ENCODE data around the gene AKTIP. TPM values are rescaled to one million over a fixed set of nuclear protein-coding genes. Genes with fewer than 3 reads are reported as not detected.

AKTIP gene
- total RNA-seq, 1 experiment from 2014 or later, result 13.2 TPM

DNA sequence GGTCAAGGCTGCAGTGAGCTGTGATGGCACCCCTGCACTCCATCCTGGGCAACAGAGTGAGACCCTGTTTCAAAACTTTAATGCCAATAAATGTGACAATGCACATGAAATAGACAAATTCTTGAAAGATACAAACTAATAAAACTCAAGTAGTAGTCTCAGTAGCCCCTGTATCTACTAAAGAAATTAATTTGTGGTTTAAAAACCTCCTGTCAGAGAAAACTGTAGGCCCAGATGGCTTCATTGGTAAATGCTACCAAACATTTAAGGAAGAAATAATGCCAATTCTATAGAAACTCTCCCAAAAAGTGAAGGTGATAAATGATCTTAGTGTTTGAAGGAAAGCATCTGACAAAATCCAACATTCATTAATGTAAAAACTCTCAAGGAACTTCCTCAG, 16.8 kb downstream of the AKTIP start:
- no peak overlapping the region for H3K9ac ChIP-seq (ENCODE audit: low read length)
- H3K9me3 ChIP-seq (ENCODE audit: low read length), result no peaks in the 10 kb centered on the region
- no peaks in the 10 kb centered on the region for H3K4me1 ChIP-seq (ENCODE audit: insufficient read depth, low read length)
- no TSS peak for BruUV-seq (replicated peaks)
- H3K27me3 ChIP-seq (ENCODE audit: low read length), result no peaks in the 10 kb centered on the region
- no peak for TF ChIP-seq EZH2phosphoT487 (IDR thresholded peaks at IDR 0.05; ENCODE audit: borderline replicate concordance, low read length)
- no peak for TF ChIP-seq EZH2 (IDR thresholded peaks at IDR 0.05; ENCODE audit: low read length, unreplicated experiment)
- no peak for TF ChIP-seq CTCF (conservative IDR thresholded peaks at IDR 0.05; ENCODE audit: low read depth, low read length)
- H2AFZ ChIP-seq (ENCODE audit: low read length), result no peak overlapping the region
- no peaks in the 10 kb centered on the region for H4K20me1 ChIP-seq (ENCODE audit: low read length)
- POLR2A ChIA-PET (ENCODE audit: unreplicated experiment), result no interaction called here
- intact Hi-C loops (cut with micrococcal nuclease), result no loop called here
- CTCF ChIA-PET, result no interaction called here
- H3F3A ChIP-seq (ENCODE audit: low read length, unreplicated experiment), result no peaks in the 10 kb centered on the region
- H3K4me2 ChIP-seq (ENCODE audit: low read length), result no peak overlapping the region
- H3K36me3 ChIP-seq (ENCODE audit: low read depth, low read length), result peaks cover 3% of the 10 kb centered on the region
- no peak overlapping the region for H3K4me3 ChIP-seq (ENCODE audit: low read length)
- H3K27ac ChIP-seq (ENCODE audit: low read length), result no peak overlapping the region
- H3K9me2 ChIP-seq (replicated peaks; ENCODE audit: low read length), result no peaks in the 10 kb centered on the region
- H3K79me2 ChIP-seq (ENCODE audit: low read length), result no peaks in the 10 kb centered on the region
- DNase-seq (no peak), ATAC-seq (no peak)

GRCh38 chr16:53484542-53484941, 18.5 kb downstream of the AKTIP start:
- H3K27ac ChIP-seq (ENCODE audit: low read length), result no peak overlapping the region
- TF ChIP-seq EZH2phosphoT487 (IDR thresholded peaks at IDR 0.05; ENCODE audit: borderline replicate concordance, low read length), result no peak
- no peak for TF ChIP-seq EZH2 (IDR thresholded peaks at IDR 0.05; ENCODE audit: low read length, unreplicated experiment)
- TF ChIP-seq CTCF (conservative IDR thresholded peaks at IDR 0.05; ENCODE audit: low read depth, low read length), result no peak
- H3K4me1 ChIP-seq (ENCODE audit: insufficient read depth, low read length), result no peaks in the 10 kb centered on the region
- DNase-seq, result no peak
- H3K4me2 ChIP-seq (ENCODE audit: low read length), result no peak overlapping the region
- H3K79me2 ChIP-seq (ENCODE audit: low read length), result no peaks in the 10 kb centered on the region
- no peaks in the 10 kb centered on the region for H4K20me1 ChIP-seq (ENCODE audit: low read length)
- ATAC-seq, result no peak
- no peaks in the 10 kb centered on the region for H3F3A ChIP-seq (ENCODE audit: low read length, unreplicated experiment)
- no peaks in the 10 kb centered on the region for H3K9me2 ChIP-seq (replicated peaks; ENCODE audit: low read length)
- intact Hi-C loops (cut with micrococcal nuclease), result no loop called here
- CTCF ChIA-PET, result no interaction called here
- H2AFZ ChIP-seq (ENCODE audit: low read length), result no peak overlapping the region
- no peaks in the 10 kb centered on the region for H3K9me3 ChIP-seq (ENCODE audit: low read length)
- POLR2A ChIA-PET (ENCODE audit: unreplicated experiment), result no interaction called here
- no TSS peak for BruUV-seq (replicated peaks)
- no peak overlapping the region for H3K4me3 ChIP-seq (ENCODE audit: low read length)
- H3K36me3 ChIP-seq (ENCODE audit: low read depth, low read length), result peaks cover 3% of the 10 kb centered on the region; the same call in 1 of the 2 replicates
- H3K27me3 ChIP-seq (ENCODE audit: low read length), result no peaks in the 10 kb centered on the region
- no peak overlapping the region for H3K9ac ChIP-seq (ENCODE audit: low read length)

DNA sequence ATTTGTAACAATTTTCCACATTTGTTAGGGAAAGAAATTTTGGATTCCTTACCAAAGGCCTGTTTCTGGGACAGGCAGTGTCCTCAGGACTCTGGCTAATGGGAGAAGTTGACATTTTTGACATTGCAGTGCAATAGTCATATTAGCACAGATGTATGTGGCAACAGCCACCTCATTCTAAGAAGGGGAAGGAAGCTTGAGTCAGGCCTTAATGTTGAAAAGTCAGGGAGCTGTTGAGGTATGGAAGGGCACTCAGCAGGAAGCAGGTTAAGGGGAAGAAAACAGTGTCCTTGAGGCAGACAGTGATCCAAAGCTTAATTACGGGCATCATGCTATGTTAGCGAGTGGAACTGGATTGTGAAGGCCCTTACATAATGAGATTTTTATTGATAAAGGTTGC, 20.9 kb downstream of the AKTIP start:
- no peak overlapping the region for H3K4me2 ChIP-seq (ENCODE audit: low read length)
- CTCF ChIA-PET, result no interaction called here
- no peaks in the 10 kb centered on the region for H3K27me3 ChIP-seq (ENCODE audit: low read length)
- no peaks in the 10 kb centered on the region for H4K20me1 ChIP-seq (ENCODE audit: low read length)
- POLR2A ChIA-PET (ENCODE audit: unreplicated experiment), result no interaction called here
- no peaks in the 10 kb centered on the region for H3K79me2 ChIP-seq (ENCODE audit: low read length)
- DNase-seq, result no peak
- H3K9me3 ChIP-seq (ENCODE audit: low read length), result no peaks in the 10 kb centered on the region
- no peak overlapping the region for H2AFZ ChIP-seq (ENCODE audit: low read length)
- H3K36me3 ChIP-seq (ENCODE audit: low read depth, low read length), result peaks cover 3% of the 10 kb centered on the region; the same call in 1 of the 2 replicates
- H3F3A ChIP-seq (ENCODE audit: low read length, unreplicated experiment), result no peaks in the 10 kb centered on the region
- H3K9me2 ChIP-seq (replicated peaks; ENCODE audit: low read length), result no peaks in the 10 kb centered on the region
- no TSS peak for BruUV-seq (replicated peaks)
- no peak overlapping the region for H3K4me3 ChIP-seq (ENCODE audit: low read length)
- intact Hi-C loops (cut with micrococcal nuclease), result no loop called here
- H3K4me1 ChIP-seq (ENCODE audit: insufficient read depth, low read length), result no peaks in the 10 kb centered on the region
- H3K27ac ChIP-seq (ENCODE audit: low read length), result no peak overlapping the region
- ATAC-seq, result no peak
- no peak overlapping the region for H3K9ac ChIP-seq (ENCODE audit: low read length)
- TF ChIP-seq EZH2phosphoT487 (IDR thresholded peaks at IDR 0.05; ENCODE audit: borderline replicate concordance, low read length) (no peak), EZH2 (IDR thresholded peaks at IDR 0.05; ENCODE audit: low read length, unreplicated experiment) (no peak), CTCF (conservative IDR thresholded peaks at IDR 0.05; ENCODE audit: low read depth, low read length) (no peak)
